Stimulated activated CD4-positive, alpha-beta T cell treated with anti-CD3 and anti-CD28 coated beads, TNF-alpha, amount 100 ng/mL, for 48 hours (primary cell): Measurements from ENCODE around the gene CASP2.

Experiments used
- DNase-seq, 3 donors: peaks; one replicate each; pipeline ENCODE4 v3.0.0-alpha.2; 2020; ENCODE audit warnings: low read depth in 3 of 3

Gene CASP2

GRCh38 chr7:143295870-143296269 lies 7.7 kb downstream of the CASP2 start:
- DNase-seq, result no peak

GRCh38 chr7:143296686-143297085 lies 8.5 kb downstream of the CASP2 start:
- no peak for DNase-seq

GRCh38 chr7:143299346-143299745 lies 11.2 kb downstream of the CASP2 start:
- DNase-seq, result no peak

- peak; percentile 28 to 51 (median 29) for DNase-seq
Measured at GRCh38 chr7:143299840-143300239, 11.7 kb downstream of the CASP2 start.

GRCh38 chr7:143300959-143301935 lies 13.1 kb downstream of the CASP2 start:
- no peak for DNase-seq

- no peak for DNase-seq
Measured at GRCh38 chr7:143303733-143304132, 15.6 kb downstream of the CASP2 start.

- no peak for DNase-seq
Measured at GRCh38 chr7:143304938-143305337, 16.8 kb downstream of the CASP2 start.

- DNase-seq, result peak; percentile 36 to 65 (median 51)
Measured at GRCh38 chr7:143305423-143306070, 17.4 kb downstream of the CASP2 start.

GRCh38 chr7:143308632-143309031 lies 20.5 kb downstream of the CASP2 start:
- DNase-seq, result no peak

GRCh38 chr7:143314127-143314526 lies 26.0 kb downstream of the CASP2 start:
- DNase-seq, result no peak

- DNase-seq, result no peak
Measured at GRCh38 chr7:143315776-143316175, 27.6 kb downstream of the CASP2 start, which contains the start of gene CLCN1. Gene CLCN1 (plus strand): TSS chr7:143316111. CDS start chr7:143316213, 102 bp downstream.

- DNase-seq, result no peak
Measured at GRCh38 chr7:143316492-143316891, 28.3 kb downstream of the CASP2 start.

GRCh38 chr7:143318661-143319060 lies 30.5 kb downstream of the CASP2 start:
- no peak for DNase-seq

- no peak for DNase-seq
Measured at GRCh38 chr7:143320620-143321019, 32.5 kb downstream of the CASP2 start.

- DNase-seq, result no peak
Measured at GRCh38 chr7:143321242-143321641, 33.1 kb downstream of the CASP2 start.

- no peak for DNase-seq
Measured at GRCh38 chr7:143321734-143322133, 33.6 kb downstream of the CASP2 start.

GRCh38 chr7:143322760-143323633 lies 34.8 kb downstream of the CASP2 start:
- no peak for DNase-seq

GRCh38 chr7:143323653-143324052 lies 35.5 kb downstream of the CASP2 start:
- no peak for DNase-seq

GRCh38 chr7:143325240-143325639 lies 37.1 kb downstream of the CASP2 start:
- DNase-seq, result no peak

- DNase-seq, result no peak
Measured at GRCh38 chr7:143327903-143328302, 39.8 kb downstream of the CASP2 start.

- DNase-seq, result no peak
Measured at GRCh38 chr7:143329471-143330170, 41.5 kb downstream of the CASP2 start.
